GM18520 (cell line): ENCODE results near the gene ADCY9.
"Not testable (repeated sequence)": the region's sequence is repeated elsewhere in the genome, so short reads cannot be mapped to it uniquely, and the experiment has no call there.

ENCODE experiments used
- ATAC-seq: cut with Tn5 transposase; IDR thresholded peaks from one replicate; pipeline ENCODE4 v1.9.1; 2021; ENCODE audit not compliant: unreplicated experiment

Gene ADCY9

GRCh38 chr16:3953728-3954410 is 162.4 kb downstream of the ADCY9 start:
- no peak for ATAC-seq

GRCh38 chr16:3952737-3953131 is 163.5 kb downstream of the ADCY9 start:
- no peak for ATAC-seq

DNA sequence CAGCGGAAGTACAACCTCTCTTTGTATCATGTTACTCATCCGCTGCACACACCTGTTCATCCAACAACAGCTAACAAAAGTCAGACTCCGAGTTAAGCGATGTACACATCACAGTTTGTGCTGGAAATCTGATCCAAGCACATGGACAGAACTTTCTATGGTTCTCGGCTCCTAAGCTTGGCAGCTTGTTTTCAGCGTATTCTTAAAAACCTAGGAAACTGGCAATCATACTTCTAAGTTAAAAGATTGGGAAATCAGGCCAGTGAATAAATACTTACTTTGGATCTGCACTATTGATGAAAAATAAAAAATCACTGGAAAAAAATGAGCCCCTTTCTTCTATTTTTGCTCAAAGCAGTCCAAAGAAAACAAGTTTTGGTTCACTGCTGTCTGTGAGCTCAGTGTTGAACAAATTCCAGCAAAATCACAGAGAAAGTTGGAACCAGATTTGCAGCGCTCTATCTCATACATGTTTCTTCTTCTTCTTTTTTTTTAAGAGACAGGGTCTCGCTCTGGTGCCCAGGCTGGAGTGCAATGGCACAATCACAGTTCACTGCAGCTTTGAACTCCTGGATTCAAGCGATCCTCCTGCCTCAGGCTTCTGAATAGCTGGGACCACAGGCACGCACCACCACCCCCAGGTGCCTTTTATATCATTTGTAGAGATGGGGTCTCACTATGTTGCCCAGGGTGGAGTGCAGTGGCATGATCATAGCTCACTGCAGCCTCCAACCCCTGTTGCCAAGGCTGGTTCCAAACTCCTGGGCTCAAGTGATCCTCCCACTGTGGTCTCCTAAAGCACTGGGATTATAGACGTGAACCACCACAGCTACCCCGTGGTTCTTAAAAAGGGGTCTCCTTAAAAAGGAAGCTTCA is 164.1 kb downstream of the ADCY9 start:
- ATAC-seq = no peak

- ATAC-seq = not testable (repeated sequence)
Measured at GRCh38 chr16:3951380-3951779, 164.9 kb downstream of the ADCY9 start.

GRCh38 chr16:3950343-3951193 is 165.7 kb downstream of the ADCY9 start:
- ATAC-seq = no peak

- ATAC-seq = no peak
Measured at GRCh38 chr16:3949946-3950342, 166.3 kb downstream of the ADCY9 start.

DNA sequence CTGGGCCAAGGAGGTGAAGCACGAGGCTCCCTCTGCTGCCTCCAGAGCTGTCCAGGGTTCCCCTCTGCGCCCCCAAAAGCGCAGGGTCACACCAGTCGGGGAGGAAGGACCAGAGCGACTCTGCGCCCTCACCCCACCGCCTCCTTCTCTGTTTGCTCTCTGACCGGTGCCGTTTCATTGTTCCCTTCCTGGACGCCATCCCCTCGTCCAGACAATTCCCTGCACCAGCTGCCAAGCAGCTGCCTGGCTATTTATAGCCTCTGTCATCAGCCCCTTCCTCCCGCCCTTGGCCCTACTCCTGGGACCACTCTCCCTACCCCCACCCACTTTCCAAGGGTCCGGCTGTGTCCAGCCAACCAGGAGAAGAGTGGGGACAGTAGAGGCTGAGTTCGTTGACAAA is 167.0 kb downstream of the ADCY9 start:
- no peak for ATAC-seq

DNA sequence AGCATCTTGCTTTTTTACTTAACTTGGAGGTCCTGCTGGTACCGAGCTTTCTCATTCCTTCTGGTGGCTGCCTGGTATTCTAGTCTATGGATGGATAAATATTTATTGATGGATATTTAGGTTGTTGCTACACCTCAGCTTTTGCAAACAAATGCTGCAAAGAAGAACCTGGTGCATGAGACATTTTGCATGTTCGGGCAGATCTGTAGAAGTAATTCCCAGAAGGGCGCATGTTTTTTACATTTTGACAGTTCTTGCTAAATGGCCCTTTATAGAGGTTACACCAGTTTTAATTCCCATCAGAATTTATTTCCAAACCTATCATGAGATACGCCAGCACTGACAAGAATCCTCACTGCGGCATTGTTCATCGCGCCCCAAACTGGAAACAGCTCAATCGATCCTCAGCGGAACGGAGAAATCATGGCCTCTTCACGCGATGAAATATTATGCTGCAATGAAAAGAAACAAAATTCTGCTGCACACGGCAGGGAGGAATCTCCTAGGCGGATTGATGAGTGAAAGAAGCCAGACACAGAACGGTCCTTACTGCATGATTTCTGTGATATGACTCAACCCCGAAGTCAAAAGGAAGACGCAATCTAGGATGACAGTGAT is 167.8 kb downstream of the ADCY9 start:
- ATAC-seq = no peak

DNA sequence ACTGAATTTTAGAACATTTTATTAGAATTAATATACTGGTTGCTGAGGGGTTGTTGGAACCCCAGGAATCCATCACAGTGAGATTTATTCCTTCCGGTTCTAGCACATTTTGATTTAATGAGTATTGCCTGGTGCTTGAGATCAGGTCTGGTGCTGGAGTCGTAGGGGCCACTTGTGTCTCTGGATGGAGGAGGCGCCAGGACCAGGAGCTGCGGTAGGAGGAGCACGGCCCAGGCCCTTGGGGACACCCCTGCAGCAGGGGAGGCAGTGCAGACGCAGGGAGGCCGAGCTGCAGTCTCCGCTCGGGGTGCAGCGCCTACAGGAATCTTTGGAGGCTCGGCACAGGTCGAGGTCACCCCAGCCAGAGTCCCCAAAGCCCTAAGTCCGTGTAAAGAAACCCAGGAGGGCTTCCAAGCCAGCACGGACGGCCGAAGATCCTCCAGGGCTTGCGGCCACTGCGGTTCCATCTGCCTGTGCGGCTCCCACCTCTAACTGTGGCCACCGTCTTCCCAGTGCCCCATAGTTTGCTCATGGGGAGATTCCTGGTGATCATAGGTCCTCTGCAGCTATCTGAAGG is 169.6 kb downstream of the ADCY9 start:
- no peak for ATAC-seq

- no peak for ATAC-seq
Measured at GRCh38 chr16:3945751-3946603, 170.3 kb downstream of the ADCY9 start.

- not testable (repeated sequence) for ATAC-seq
Measured at GRCh38 chr16:3944457-3944856, 171.8 kb downstream of the ADCY9 start.

DNA sequence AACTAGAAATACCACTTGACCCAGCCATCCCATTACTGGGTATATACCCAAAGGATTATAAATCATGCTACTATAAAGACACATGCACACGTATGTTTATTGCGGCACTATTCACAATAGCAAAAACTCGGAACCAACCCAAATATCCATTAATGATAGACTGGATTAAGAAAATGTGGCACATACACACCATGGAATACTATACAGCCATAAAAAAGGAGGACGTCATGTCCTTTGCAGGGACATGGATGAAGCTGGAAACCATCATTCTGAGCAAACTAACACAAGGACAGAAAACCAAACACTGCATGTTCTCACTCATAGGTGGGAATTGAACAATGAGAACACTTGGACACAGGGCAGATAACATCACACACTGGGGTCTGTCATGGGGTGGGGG is 174.1 kb downstream of the ADCY9 start:
- not testable (repeated sequence) for ATAC-seq

GRCh38 chr16:3938843-3939624 is 177.2 kb downstream of the ADCY9 start:
- ATAC-seq = no peak

- ATAC-seq = no peak
Measured at GRCh38 chr16:3938471-3938842, 177.8 kb downstream of the ADCY9 start.

- ATAC-seq = no peak
Measured at GRCh38 chr16:3937066-3937875, 179.0 kb downstream of the ADCY9 start.

DNA sequence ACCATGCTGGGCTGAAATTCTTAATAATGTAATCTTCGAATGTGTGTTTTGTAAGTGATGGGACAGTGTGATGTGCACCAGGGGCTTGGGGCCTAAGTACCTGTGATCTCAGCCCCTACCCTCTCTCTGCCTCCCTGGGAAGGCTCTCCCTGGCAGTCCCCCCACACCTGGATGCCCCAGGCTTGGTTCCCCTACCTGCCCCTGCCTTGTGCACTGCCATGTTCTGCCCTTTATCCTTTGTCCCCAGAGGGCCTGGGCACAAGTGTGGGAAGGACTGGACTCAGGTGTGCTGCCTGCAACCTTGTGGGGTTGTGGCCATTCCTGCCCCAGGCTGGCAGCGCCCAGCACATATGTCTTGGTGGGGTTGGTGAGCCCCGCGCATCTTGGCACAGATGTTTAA is 180.3 kb downstream of the ADCY9 start:
- no peak for ATAC-seq

- ATAC-seq = no peak
Measured at GRCh38 chr16:3934491-3935181, 181.6 kb downstream of the ADCY9 start.

DNA sequence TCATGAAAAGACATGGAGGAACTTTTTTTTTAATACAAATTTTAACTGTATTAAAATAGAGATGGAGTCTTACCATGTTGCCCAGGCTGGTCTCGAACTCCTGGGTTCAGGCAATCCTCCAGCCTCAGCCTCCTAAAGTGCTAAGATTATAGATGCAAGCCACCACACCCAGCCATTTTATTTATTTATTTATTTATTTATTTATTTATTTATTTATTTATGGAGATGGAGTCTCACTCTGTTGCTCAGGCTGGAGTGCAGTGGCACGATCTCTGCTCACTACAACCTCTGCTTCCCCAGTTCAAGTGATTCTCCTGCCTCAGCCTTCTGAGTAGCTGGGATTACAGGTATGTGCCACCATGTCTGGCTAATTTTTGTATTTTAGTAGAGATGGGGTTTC is 189.1 kb downstream of the ADCY9 start:
- ATAC-seq = not testable (repeated sequence)
